ES-I3 (cell line): ENCODE measurements around the gene SPOUT1.
"Not testable (repeated sequence)": the region's sequence is repeated elsewhere in the genome, so short reads cannot be mapped to it uniquely, and the experiment has no call there.

Experiments
- H3K36me3 ChIP-seq: 2 replicates; pipeline ENCODE4 v1.6.1; 2013; ENCODE audit warnings: mild to moderate bottlenecking, low read length, control low read depth, moderate library complexity; ENCODE audit not compliant: insufficient read depth
- H3K4me1 ChIP-seq: 2 replicates; pipeline ENCODE4 v1.6.1; 2013; ENCODE audit warnings: mild to moderate bottlenecking, control low read depth, low read length; ENCODE audit not compliant: insufficient read depth
- H3K9ac ChIP-seq: 2 replicates; pipeline ENCODE4 v1.6.1; 2013; ENCODE audit warnings: low read depth, mild to moderate bottlenecking, low read length, moderate library complexity
- H3K9me3 ChIP-seq: 2 replicates; pipeline ENCODE4 v1.6.1; 2013; ENCODE audit warnings: mild to moderate bottlenecking, low read length, moderate library complexity; ENCODE audit not compliant: control insufficient read depth, insufficient read depth

The SPOUT1 gene, protein sequence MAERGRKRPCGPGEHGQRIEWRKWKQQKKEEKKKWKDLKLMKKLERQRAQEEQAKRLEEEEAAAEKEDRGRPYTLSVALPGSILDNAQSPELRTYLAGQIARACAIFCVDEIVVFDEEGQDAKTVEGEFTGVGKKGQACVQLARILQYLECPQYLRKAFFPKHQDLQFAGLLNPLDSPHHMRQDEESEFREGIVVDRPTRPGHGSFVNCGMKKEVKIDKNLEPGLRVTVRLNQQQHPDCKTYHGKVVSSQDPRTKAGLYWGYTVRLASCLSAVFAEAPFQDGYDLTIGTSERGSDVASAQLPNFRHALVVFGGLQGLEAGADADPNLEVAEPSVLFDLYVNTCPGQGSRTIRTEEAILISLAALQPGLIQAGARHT

DNA sequence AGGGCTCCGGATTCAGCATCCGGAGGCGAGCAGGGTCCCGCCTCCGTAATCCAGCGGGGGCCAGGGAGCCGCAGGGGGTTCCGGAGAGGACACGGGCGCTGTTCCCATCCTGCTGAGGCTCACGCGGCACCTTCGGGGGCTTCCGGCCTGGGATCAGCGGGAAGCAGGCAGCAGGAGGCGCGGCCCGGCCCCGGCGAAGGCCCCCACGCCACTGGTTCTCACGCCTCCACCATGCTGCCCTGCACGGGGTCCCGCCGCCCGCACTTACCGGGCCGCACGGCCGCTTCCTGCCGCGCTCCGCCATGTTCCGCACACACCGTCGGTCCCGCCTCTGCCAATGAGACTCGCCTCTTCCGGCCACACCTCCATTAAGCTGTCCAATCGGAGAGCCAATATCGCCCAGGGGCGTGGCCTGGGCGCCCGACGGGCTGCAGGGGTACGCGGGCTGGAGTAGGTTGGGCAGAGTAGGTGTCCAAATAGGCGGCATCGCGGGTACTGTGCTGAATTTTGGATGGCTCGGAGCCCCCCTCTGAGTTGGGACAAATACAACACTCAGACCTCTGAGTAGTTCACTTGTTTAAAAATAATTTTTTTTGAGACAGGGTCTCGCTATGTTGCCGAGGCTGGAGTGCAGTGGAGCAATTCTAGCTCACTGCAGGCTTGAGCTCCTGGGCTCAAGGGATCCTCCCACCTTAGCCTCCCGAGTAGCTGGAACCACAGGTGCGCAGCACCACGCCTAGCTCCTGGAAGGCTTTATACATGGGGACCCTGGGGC is at the start of gene SPOUT1:
Gene SPOUT1 (minus strand): TSS at position 318 of the 775 bp plus-strand sequence. CDS start 14 bp downstream, at position 304.
- no peaks in the 10 kb centered on the region for H3K4me1 ChIP-seq
- peak within 1 kb of the TSS; percentile 82 for H3K9ac ChIP-seq
- H3K9me3 ChIP-seq: no peaks in the 10 kb centered on the region
- peaks cover 12% of the 10 kb centered on the region; the same call in 1 of the 2 replicates for H3K36me3 ChIP-seq

- Histone ChIP-seq H3K9ac (no peak overlapping the region), H3K9me3 (no peaks in the 10 kb centered on the region), H3K4me1 (peaks cover 3% of the 10 kb centered on the region; the same call in 1 of the 2 replicates), H3K36me3 (no peaks in the 10 kb centered on the region; the same call in 1 of the 2 replicates)
These were observed 48.3 kb upstream of the SPOUT1 start for GRCh38 chr9:128877852-128878251.

DNA sequence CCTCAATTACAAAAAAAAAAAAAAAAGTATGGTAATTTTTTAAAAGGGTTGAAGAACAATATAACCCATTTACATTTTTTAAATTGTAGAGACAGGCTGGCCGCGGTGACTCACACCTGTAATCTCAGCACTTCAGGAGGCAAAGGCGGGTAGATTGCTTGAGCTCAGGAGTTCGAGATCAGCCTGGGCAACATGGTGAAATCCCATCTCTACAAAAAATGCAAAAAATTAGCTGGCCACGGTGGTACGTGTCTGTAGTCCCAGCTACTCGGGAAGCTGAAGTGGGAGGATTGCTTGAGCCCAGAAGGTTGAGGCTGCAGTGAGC is 41.3 kb upstream of the SPOUT1 start:
- not testable (repeated sequence) for H3K36me3 ChIP-seq, H3K9ac ChIP-seq, H3K4me1 ChIP-seq, H3K9me3 ChIP-seq

- H3K36me3 ChIP-seq: no peaks in the 10 kb centered on the region; the same call in 1 of the 2 replicates
- H3K9ac ChIP-seq: no peak overlapping the region
- H3K9me3 ChIP-seq: no peaks in the 10 kb centered on the region
- no peaks in the 10 kb centered on the region for H3K4me1 ChIP-seq
These were observed 40.7 kb upstream of the SPOUT1 start for GRCh38 chr9:128870128-128870940.

DNA sequence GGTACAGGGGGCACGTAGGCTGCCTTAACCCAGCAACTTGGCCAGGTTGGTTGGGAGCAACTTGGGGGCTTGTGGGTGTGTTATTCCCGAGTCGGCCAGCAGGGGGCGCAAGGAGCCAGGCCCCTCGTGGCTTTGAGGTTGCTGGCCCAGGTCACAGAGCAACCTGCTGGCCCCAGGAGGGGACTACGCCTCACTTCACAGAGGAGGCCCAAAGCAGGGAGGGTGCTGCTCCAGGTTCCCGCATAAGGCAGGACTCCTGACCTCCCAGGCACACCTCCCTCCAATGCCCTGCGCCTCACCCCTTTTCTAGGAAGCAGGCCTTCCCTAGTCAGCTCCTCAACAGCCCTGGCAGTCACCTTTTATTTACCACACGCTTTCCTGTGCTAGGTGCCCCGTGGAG is 34.1 kb upstream of the SPOUT1 start:
- H3K9me3 ChIP-seq: no peaks in the 10 kb centered on the region
- peaks cover 2% of the 10 kb centered on the region; the same call in 1 of the 2 replicates for H3K36me3 ChIP-seq
- peaks cover 9% of the 10 kb centered on the region for H3K4me1 ChIP-seq
- no peak overlapping the region for H3K9ac ChIP-seq

GRCh38 chr9:128862401-128862851 is 32.8 kb upstream of the SPOUT1 start:
- Histone ChIP-seq H3K9me3 (no peaks in the 10 kb centered on the region), H3K4me1 (peaks cover 9% of the 10 kb centered on the region), H3K36me3 (peaks cover 2% of the 10 kb centered on the region; the same call in 1 of the 2 replicates), H3K9ac (no peak overlapping the region)

DNA sequence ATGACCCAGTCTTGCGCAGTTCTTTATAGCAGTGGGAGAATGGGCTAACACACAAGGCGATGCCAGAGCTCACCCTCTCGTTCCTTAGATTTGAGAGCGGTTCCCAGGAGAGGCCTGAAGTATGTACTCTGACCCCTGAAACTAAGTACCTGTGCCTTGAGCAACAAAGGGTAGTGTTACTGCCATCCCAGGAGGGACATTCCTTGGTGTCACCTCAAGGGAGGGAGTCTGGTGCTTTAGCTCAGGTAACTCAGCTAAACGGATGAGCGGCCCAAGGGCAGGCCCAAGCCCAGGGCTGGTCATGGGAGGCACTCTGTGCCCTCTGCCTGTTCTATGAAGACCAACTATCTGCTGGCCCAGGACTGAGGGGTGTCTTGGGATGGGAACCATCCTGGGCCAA is 31.9 kb upstream of the SPOUT1 start:
- Histone ChIP-seq H3K36me3 (peaks cover 2% of the 10 kb centered on the region; the same call in 1 of the 2 replicates), H3K4me1 (peaks cover 9% of the 10 kb centered on the region), H3K9ac (no peak overlapping the region), H3K9me3 (no peaks in the 10 kb centered on the region)

GRCh38 chr9:128860937-128861336 is 31.3 kb upstream of the SPOUT1 start:
- no peaks in the 10 kb centered on the region for H3K9me3 ChIP-seq
- H3K9ac ChIP-seq: no peak overlapping the region
- H3K36me3 ChIP-seq: peaks cover 2% of the 10 kb centered on the region; the same call in 1 of the 2 replicates
- H3K4me1 ChIP-seq: peaks cover 9% of the 10 kb centered on the region

- not testable (repeated sequence) for H3K9ac ChIP-seq, H3K4me1 ChIP-seq, H3K9me3 ChIP-seq, H3K36me3 ChIP-seq
These were observed 28.9 kb upstream of the SPOUT1 start for GRCh38 chr9:128858476-128858875.

- not testable (repeated sequence) for H3K36me3 ChIP-seq, H3K9ac ChIP-seq, H3K4me1 ChIP-seq, H3K9me3 ChIP-seq
These were observed 24.9 kb upstream of the SPOUT1 start for GRCh38 chr9:128854454-128854853.

DNA sequence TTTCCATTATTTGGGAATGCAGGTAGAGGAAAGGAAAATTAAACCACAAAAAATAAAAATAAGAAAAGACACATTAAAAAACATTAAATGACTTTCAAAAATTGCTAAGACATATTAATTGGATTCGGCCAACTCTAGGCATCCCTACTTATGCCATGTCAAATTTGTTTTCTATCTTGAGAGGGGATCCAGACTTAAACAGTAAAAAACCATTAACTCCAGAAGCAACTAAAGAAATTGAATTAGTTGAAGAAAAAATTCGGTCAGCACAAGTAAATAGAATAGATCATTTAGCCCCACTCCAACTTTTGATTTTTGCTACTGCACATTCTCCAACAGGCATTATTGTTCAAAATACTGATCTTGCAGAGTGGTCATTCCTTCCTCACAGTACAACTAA is 23.1 kb upstream of the SPOUT1 start:
- H3K36me3 ChIP-seq, H3K9me3 ChIP-seq, H3K4me1 ChIP-seq, H3K9ac ChIP-seq: not testable (repeated sequence)

GRCh38 chr9:128851779-128852600 is 22.4 kb upstream of the SPOUT1 start:
- not testable (repeated sequence) for H3K9ac ChIP-seq, H3K4me1 ChIP-seq, H3K36me3 ChIP-seq, H3K9me3 ChIP-seq

- not testable (repeated sequence) for H3K4me1 ChIP-seq, H3K9ac ChIP-seq, H3K9me3 ChIP-seq, H3K36me3 ChIP-seq
These were observed 21.4 kb upstream of the SPOUT1 start for GRCh38 chr9:128851024-128851423.

DNA sequence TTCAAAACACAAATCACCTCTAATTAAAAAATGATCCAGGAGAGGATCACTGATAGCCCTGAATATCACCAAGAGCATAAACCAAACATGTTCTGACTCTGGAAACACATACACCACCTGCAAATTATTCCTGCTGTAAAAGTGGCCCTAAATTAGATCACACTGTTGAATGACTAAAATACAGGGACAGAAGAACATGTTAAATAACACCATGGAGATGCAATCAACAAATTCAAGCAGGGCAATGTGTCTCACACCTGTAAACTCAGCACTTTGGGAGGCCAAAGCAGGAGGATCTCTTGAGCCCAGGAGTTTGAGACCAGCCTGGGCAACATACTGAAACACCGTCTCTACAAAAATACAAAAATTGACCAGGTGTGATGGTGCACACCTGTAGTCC is 18.2 kb upstream of the SPOUT1 start:
- no peaks in the 10 kb centered on the region; the same call in 1 of the 2 replicates for H3K9me3 ChIP-seq
- H3K4me1 ChIP-seq: no peaks in the 10 kb centered on the region
- H3K9ac ChIP-seq: no peak overlapping the region
- H3K36me3 ChIP-seq: peaks cover 3% of the 10 kb centered on the region; the same call in 1 of the 2 replicates
